Adrenal gland (tissue), 12 donors: Measurements from ENCODE around the gene TRAK1. TPM values are rescaled to one million over a fixed set of nuclear protein-coding genes. Genes with fewer than 3 reads are reported as not detected.
"Not testable (repeated sequence)": the region's sequence is repeated elsewhere in the genome, so short reads cannot be mapped to it uniquely, and the experiment has no call there.

Experiments
- DNase-seq, 7 donors: peaks; one replicate each; pipeline ENCODE4 v3.0.0-alpha.2; 2019 to 2020
- H3K27ac ChIP-seq, 5 donors: fragments of 200-600 bp; sonication (generic) in 4 of 5; 1 replicate in 3 of 5; 2 replicates in 2 of 5; pipeline versions ENCODE4 v1.5.1 to v1.8.0; 2016 to 2020; ENCODE audit warnings: mild to moderate bottlenecking in 1 of 5
- H3K27me3 ChIP-seq: fragments of 200-600 bp; 2 replicates; pipeline ENCODE4 v1.8.0; 2021
- H3K36me3 ChIP-seq, 2 donors: fragments of 200-600 bp; replicated peaks in 1 of 2; 1 replicate in 1 of 2; 2 replicates in 1 of 2; pipeline versions ENCODE4 v1.5.1 to v1.8.0; 2018 to 2022
- H3K4me1 ChIP-seq, 2 donors: fragments of 200-600 bp; replicated peaks in 1 of 2; 1 replicate in 1 of 2; 2 replicates in 1 of 2; pipeline versions ENCODE4 v1.5.1 to v1.8.0; 2018 to 2021
- H3K4me3 ChIP-seq, 4 donors: fragments of 200-600 bp; sonication (generic) in 3 of 4; one replicate each; pipeline ENCODE4 v1.5.1; 2016 to 2018
- H3K9me3 ChIP-seq, 3 donors: fragments of 200-600 bp; sonication (generic) in 1 of 3; replicated peaks in 1 of 3; 1 replicate in 2 of 3; 2 replicates in 1 of 3; pipeline versions ENCODE4 v1.5.1 to v1.8.0; 2016 to 2021
- CTCF ChIP-seq, 6 experiments: fragments of 450-650 bp in 4 of 6; fragments of 200-600 bp in 2 of 6; sonication (generic) in 1 of 6; IDR thresholded peaks; 1 replicate in 5 of 6; 2 replicates in 1 of 6; pipeline versions ENCODE4 v1.5.1 to v1.8.0; 2016 to 2021; ENCODE audit warnings: antibody characterized with exemption in 6 of 6, mild to moderate bottlenecking in 2 of 6, moderate library complexity in 1 of 6
- POLR2A ChIP-seq, 2 donors: fragments of 450-650 bp; IDR thresholded peaks; one replicate each; pipeline ENCODE4 v1.6.1; 2017; ENCODE audit warnings: antibody characterized with exemption in 2 of 2, mild to moderate bottlenecking in 2 of 2, moderate library complexity in 1 of 2
- WGBS, 4 donors: extraction: QIAGEN DNeasy Blood & Tissue Kit in 2 of 4; methylation state at CpG; one replicate each; pipeline versions ENCODE4 v1.1.5 to v1.1.7; 2013 to 2017; 5-methylcytosine and 5-hydroxymethylcytosine counted together
- intact Hi-C, 2 donors: fragments of 100-400 bp; cut with DNase I; formaldehyde crosslinking; loops; one replicate each; pipeline versions ENCODE4 v1.14.1 to v1.15.0; 2022 to 2023
- polyA plus RNA-seq, 3 donors: library from polyadenylated mRNA; stranded (reverse); fragments of 200-250 nt in 2 of 3; fragments of 350-450 nt in 1 of 3; fragmentation: Illumina TruSeq in 1 of 3; extraction: RNeasy Lipid Tissue Mini Kit (QIAGEN cat#74804) in 1 of 3; gene quantifications; one replicate each; pipeline ENCODE4 v1.2.3, GENCODE V29; 2013 to 2014
- total RNA-seq, 9 donors: library from RNA; depleted of rRNA in 4 of 9; stranded (reverse); fragments of >200 nt in 4 of 9; fragments of 120-200 nt in 1 of 9; fragmentation: NEBNext Ultra II Directional in 1 of 9; extraction: Animal tissue kit (Norgen Biotek cat#: 25700) in 1 of 9; gene quantifications; one replicate each; pipeline versions ENCODE4 v1.1.0 to v1.2.4, GENCODE V29; 2013 to 2023
- donor health status: healthy with polysubstance abuse.
- donor health status: Bipolar disorder and iron deficiency.
- donor health status: DM: yes; HTN: yes; CAD: no.
- donor health status: DM: no; HTN: no; CAD: no.
- donor health status: DM: no; HTN: no; CAD: no.
- donor health status: DM: yes; HTN: yes; CAD: no.

Gene TRAK1
- total and polyA plus RNA-seq, 12 donors, result 13.1 to 38.1 (median 26.4) TPM

- TF ChIP-seq CTCF (IDR thresholded peaks at IDR 0.05) (no peak), POLR2A (IDR thresholded peaks at IDR 0.05) (no peak)
- intact Hi-C loops, result loop anchor here (5.0 to 10.0 kb wide), 3 partner anchors 84 to 204 kb away; no protein-coding TSS in a partner anchor
- Histone ChIP-seq H3K4me3 (no peak overlapping the region), H3K27me3 (no peaks in the 10 kb centered on the region), H3K36me3 (no peaks in the 10 kb centered on the region), H3K27ac (no peak overlapping the region), H3K4me1 (peaks cover 11 to 40% of the 10 kb centered on the region in 2 donors), H3K9me3 (no peaks in the 10 kb centered on the region)
- WGBS, 4 donors, result 76 to 80% (median 78%) methylated on average over 19 of the region's 19 CpGs
- DNase-seq, result no peak
Observed at GRCh38 chr3:42099020-42099765, 8.0 kb downstream of the TRAK1 start.

GRCh38 chr3:42101048-42101447 lies 9.9 kb downstream of the TRAK1 start:
- Histone ChIP-seq H3K27me3 (no peaks in the 10 kb centered on the region), H3K27ac (peak overlapping the region in 3 of 5 donors; percentile 1 to 43 (median 3)), H3K4me3 (no peak overlapping the region), H3K9me3 (no peaks in the 10 kb centered on the region), H3K36me3 (no peaks in the 10 kb centered on the region), H3K4me1 (peaks cover 11 to 40% of the 10 kb centered on the region in 2 donors)
- 50 to 77% (median 62%) methylated on average over 4 of the region's 4 CpGs for WGBS, 4 donors
- TF ChIP-seq CTCF (IDR thresholded peaks at IDR 0.05), result no peak
- peak in 6 of 7 donors; percentile 38 to 76 (median 62) for DNase-seq
- intact Hi-C loops, result loop anchor here in 1 of 2 donors (5.0 kb wide), 2 partner anchors 89 to 204 kb away; no protein-coding TSS in a partner anchor

GRCh38 chr3:42101481-42101880 lies 10.3 kb downstream of the TRAK1 start:
- H3K27me3 ChIP-seq, result no peaks in the 10 kb centered on the region
- TF ChIP-seq POLR2A (IDR thresholded peaks at IDR 0.05) (no peak), CTCF (IDR thresholded peaks at IDR 0.05) (no peak)
- peaks cover 11 to 40% of the 10 kb centered on the region in 2 donors for H3K4me1 ChIP-seq
- H3K4me3 ChIP-seq, result no peak overlapping the region
- WGBS, 4 donors, result 15 to 37% (median 27%) methylated on average over 1 of the region's 1 CpG
- peak overlapping the region in 3 of 5 donors; percentile 1 to 43 (median 3) for H3K27ac ChIP-seq
- intact Hi-C loops, result loop anchor here in 1 of 2 donors (5.0 kb wide), 2 partner anchors 89 to 204 kb away; no protein-coding TSS in a partner anchor
- no peaks in the 10 kb centered on the region for H3K36me3 ChIP-seq
- DNase-seq, result no peak
- no peaks in the 10 kb centered on the region for H3K9me3 ChIP-seq

- 13 to 24% (median 18%) methylated on average over 6 of the region's 6 CpGs for WGBS, 4 donors
- peak in 6 of 7 donors; percentile 38 to 72 (median 58) for DNase-seq
- no peaks in the 10 kb centered on the region for H3K27me3 ChIP-seq
- H3K4me3 ChIP-seq, result peak overlapping the region in 1 of 4 donors; percentile 54
- H3K36me3 ChIP-seq, result no peaks in the 10 kb centered on the region
- H3K27ac ChIP-seq, result peak overlapping the region in 1 of 5 donors; percentile 50
- intact Hi-C loops, result loop anchor here in 1 of 2 donors (5.0 kb wide), 2 partner anchors 90 to 205 kb away; no protein-coding TSS in a partner anchor
- no peaks in the 10 kb centered on the region for H3K9me3 ChIP-seq
- H3K4me1 ChIP-seq, result peaks cover 11 to 34% of the 10 kb centered on the region in 2 donors
- no peak for TF ChIP-seq POLR2A (IDR thresholded peaks at IDR 0.05)
- no peak for TF ChIP-seq CTCF (IDR thresholded peaks at IDR 0.05)
Observed at GRCh38 chr3:42102571-42102970, 11.4 kb downstream of the TRAK1 start.

- H3K4me1 ChIP-seq, result peaks cover 11 to 24% of the 10 kb centered on the region in 2 donors
- H3K27ac ChIP-seq, H3K4me3 ChIP-seq, H3K9me3 ChIP-seq, H3K27me3 ChIP-seq, DNase-seq, H3K36me3 ChIP-seq: not testable (repeated sequence)
- intact Hi-C loops, result loop anchor here in 1 of 2 donors (5.0 kb wide), 2 partner anchors 92 to 207 kb away; no protein-coding TSS in a partner anchor
- 93 to 100% (median 97%) methylated on average over 11 to 15 of the region's 15 CpGs for WGBS, 4 donors
Observed at GRCh38 chr3:42103921-42104665, 12.9 kb downstream of the TRAK1 start.

- H3K4me1 ChIP-seq, result peaks cover 11 to 21% of the 10 kb centered on the region in 2 donors
- intact Hi-C loops, H3K9me3 ChIP-seq, DNase-seq, H3K27me3 ChIP-seq, H3K4me3 ChIP-seq, H3K27ac ChIP-seq, H3K36me3 ChIP-seq: not testable (repeated sequence)
- 94 to 100% (median 96%) methylated on average over 1 of the region's 2 CpGs; no CpG with 5 or more reads in 1 of the 4 donors for WGBS, 4 donors
Observed at GRCh38 chr3:42105994-42106393, 14.8 kb downstream of the TRAK1 start.
